ENCODE results near the gene SUGCT. TPM values are rescaled to one million over a fixed set of nuclear protein-coding genes. Genes with fewer than 3 reads are reported as not detected.

The SUGCT gene
- polyA plus RNA-seq, 1 of the 3 experiments (the other 2 are of a cell fraction) = 53.7 TPM

GRCh38 chr7:40474790-40475680, 340.2 kb downstream of the SUGCT start:
- no peak overlapping the region for H3K4me3 ChIP-seq (ENCODE audit: low read depth in 2 of 2, low read length in 1 of 2)
- POLR2A ChIA-PET = no interaction called here
- H3K9ac ChIP-seq = no peak overlapping the region; the same call in 1 of the 2 replicates
- peaks cover 6 to 31% of the 10 kb centered on the region in 2 experiments for H3K36me3 ChIP-seq (replicated peaks in 1 of 2; ENCODE audit: control insufficient read depth in 1 of 2, insufficient read depth in 2 of 2, low read length in 1 of 2)
- peak overlapping the region; percentile 98 to 99; a peak in 3 of 4 replicates for H3K27ac ChIP-seq (ENCODE audit: low read depth in 2 of 2, low read length in 1 of 2)
- H3K27me3 ChIP-seq (ENCODE audit: insufficient read depth) = no peaks in the 10 kb centered on the region
- H2AFZ ChIP-seq (ENCODE audit: low read depth) = no peak overlapping the region
- no peaks in the 10 kb centered on the region for H4K20me1 ChIP-seq (ENCODE audit: insufficient read depth)
- H3K79me2 ChIP-seq (ENCODE audit: insufficient read depth) = peaks cover 95% of the 10 kb centered on the region
- TF ChIP-seq GATA2 (CRISPR knock-in tag; IDR thresholded peaks at IDR 0.05) (no peak), FOXJ3 (CRISPR knock-in tag; IDR thresholded peaks at IDR 0.05) (no peak), MEF2A (IDR thresholded peaks at IDR 0.05; ENCODE audit: borderline replicate concordance, low read depth) (no peak), ELF1 (IDR thresholded peaks at IDR 0.05) (no peak), GABPA (IDR thresholded peaks at IDR 0.05; ENCODE audit: low read depth) (no peak), TAF1 (IDR thresholded peaks at IDR 0.05; ENCODE audit: borderline replicate concordance, low read depth, low read length) (no peak), PBX3 (IDR thresholded peaks at IDR 0.05) (no peak), FOSL2 (IDR thresholded peaks at IDR 0.05; ENCODE audit: borderline replicate concordance, low read depth) (no peak), CHD2 (IDR thresholded peaks at IDR 0.05; ENCODE audit: low read length, partially characterized antibody) (no peak), MXI1 (IDR thresholded peaks at IDR 0.05; ENCODE audit: low read depth, low read length) (no peak), FOXM1 (IDR thresholded peaks at IDR 0.05; ENCODE audit: low read depth) (no peak), MAX (IDR thresholded peaks at IDR 0.05; ENCODE audit: low read depth) (no peak), RFX5 (IDR thresholded peaks at IDR 0.05; ENCODE audit: low read length) (no peak), USF1 (IDR thresholded peaks at IDR 0.05; ENCODE audit: borderline replicate concordance, low read depth) (no peak), JUND (IDR thresholded peaks at IDR 0.05) (no peak), SMC3 (IDR thresholded peaks at IDR 0.05; ENCODE audit: low read depth, low read length) (no peak), RXRA (IDR thresholded peaks at IDR 0.05; ENCODE audit: borderline replicate concordance, low read depth) (no peak)
- H3K9me3 ChIP-seq = no peaks in the 10 kb centered on the region
- CTCF ChIA-PET = interaction anchor here (0.7 to 4.0 kb wide), 4 partner anchors 9 to 286 kb away, joined by 3 to 24 read pairs (median 3); no protein-coding TSS in a partner anchor
- peaks cover 19 to 25% of the 10 kb centered on the region in 2 experiments; a peak in 3 of 4 replicates for H3K4me1 ChIP-seq (ENCODE audit: control insufficient read depth in 1 of 2, insufficient read depth in 2 of 2, low read depth in 1 of 2, low read length in 1 of 2)
- DNase-seq = no peak
- no peaks in the 10 kb centered on the region for H3K9me2 ChIP-seq
- peaks cover 75% of the 10 kb centered on the region for H3F3A ChIP-seq (replicated peaks; ENCODE audit: insufficient read depth)
- 84% methylated on average over 8 of the region's 8 CpGs for WGBS (ENCODE audit: low lambda C conversion rate)
- H3K4me2 ChIP-seq = peak overlapping the region; percentile 2; the same call in 1 of the 2 replicates

Data from SK-N-SH (cell line).